NCI-H2029 (cell line): ENCODE data around the gene HSPB7.
"Not testable (repeated sequence)": the region's sequence is repeated elsewhere in the genome, so short reads cannot be mapped to it uniquely, and the experiment has no call there.

Experiments used
- DNase-seq: peaks from one replicate; lab custom pipeline; 2025; lab: John Stamatoyannopoulos, UW

Gene HSPB7

DNA sequence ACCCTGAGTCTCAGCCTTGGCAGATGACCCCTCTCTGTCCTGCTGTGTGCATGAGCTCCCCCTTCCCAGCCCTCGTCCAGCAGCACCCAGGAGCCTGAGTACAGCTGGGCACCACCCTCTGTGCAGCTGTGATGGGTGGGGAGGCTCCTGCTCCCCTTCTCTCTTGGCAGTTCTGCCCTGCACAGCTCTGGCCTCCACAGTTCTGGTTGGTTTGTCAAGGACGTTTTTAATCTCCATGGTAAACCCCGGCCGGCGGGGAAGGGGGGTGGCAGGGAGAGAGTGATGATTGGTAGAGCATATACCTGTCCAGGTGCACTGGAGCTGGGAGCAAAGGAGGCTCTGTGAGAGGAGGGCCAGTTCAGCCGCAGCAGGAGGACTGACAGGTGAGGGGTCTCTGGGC lies 3.8 kb upstream of the HSPB7 start, which contains the start of gene CLCNKA:
CLCNKA (plus strand) TSS at position 356 of the 400 bp plus-strand sequence. CDS start 584 bp downstream, outside the sequence.
- DNase-seq = no peak

DNA sequence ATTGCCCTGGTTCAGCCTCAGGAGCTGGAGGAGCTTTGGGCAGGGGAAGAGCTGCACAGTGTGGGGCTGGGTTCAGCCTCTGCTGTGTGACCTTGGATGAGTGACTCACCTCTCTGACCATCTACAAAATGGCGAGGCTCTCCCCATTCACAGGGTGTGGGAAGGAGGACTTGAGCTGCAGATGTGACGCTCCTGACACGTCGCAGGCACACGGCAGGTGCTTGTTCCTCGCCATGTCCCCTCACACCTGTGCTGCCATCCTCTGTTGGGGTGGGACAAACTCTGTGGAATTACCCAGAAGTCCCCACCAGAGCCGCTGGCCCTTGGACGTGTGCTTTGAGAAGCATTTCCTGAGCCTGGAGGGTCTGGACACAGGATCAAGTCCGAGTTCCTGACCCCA lies 3.0 kb upstream of the HSPB7 start:
- not testable (repeated sequence) for DNase-seq

DNA sequence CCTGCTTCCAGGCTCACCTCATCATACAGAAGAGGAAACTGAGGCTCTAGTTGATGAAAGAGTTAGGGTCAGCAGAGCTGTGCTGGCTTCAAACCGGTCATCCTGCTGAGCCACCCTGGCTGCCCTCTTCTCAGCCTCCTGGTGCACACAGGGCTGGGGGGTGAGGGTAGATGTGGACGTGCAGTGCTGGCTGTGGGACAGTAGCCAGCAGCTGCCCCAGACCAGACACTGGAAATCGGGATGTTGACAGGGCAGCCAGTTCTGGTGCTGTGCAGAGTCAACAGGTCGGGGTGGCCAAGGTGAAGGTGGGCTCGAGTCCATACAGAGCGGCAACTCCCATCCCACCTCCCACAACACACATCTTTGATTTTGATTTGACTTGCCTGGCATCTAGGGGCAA lies 2.5 kb upstream of the HSPB7 start:
- DNase-seq = no peak

DNA sequence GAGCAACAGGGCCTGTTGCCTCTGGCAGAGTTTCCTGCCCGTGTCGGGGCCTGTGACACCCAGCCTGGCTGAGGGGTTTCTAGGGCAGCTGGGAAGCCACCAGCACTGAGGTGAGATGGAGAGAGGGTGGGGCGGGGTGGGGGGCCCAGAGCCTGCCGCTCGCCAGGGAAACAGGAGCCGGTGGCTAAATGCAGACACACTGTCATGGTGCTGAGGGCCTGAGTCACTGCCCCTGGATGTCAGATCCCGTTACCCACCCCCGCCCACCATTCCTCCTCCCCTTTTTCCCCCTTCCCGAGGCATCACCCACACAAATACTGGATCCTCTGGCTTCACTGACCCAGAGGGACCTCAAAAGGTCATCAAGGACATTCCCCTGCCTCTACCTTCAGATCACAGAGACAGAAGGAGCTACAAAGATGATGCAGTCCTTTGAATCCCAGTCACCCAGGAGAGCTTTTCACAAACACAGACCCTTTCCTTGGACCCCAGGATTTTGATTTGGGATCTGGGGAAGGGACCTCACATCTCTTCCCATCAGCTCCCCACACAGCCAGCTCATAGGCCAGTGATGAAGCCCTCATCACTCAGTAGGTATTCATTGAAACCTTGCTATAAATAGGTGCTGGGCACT lies 1.9 kb upstream of the HSPB7 start:
- no peak for DNase-seq

DNA sequence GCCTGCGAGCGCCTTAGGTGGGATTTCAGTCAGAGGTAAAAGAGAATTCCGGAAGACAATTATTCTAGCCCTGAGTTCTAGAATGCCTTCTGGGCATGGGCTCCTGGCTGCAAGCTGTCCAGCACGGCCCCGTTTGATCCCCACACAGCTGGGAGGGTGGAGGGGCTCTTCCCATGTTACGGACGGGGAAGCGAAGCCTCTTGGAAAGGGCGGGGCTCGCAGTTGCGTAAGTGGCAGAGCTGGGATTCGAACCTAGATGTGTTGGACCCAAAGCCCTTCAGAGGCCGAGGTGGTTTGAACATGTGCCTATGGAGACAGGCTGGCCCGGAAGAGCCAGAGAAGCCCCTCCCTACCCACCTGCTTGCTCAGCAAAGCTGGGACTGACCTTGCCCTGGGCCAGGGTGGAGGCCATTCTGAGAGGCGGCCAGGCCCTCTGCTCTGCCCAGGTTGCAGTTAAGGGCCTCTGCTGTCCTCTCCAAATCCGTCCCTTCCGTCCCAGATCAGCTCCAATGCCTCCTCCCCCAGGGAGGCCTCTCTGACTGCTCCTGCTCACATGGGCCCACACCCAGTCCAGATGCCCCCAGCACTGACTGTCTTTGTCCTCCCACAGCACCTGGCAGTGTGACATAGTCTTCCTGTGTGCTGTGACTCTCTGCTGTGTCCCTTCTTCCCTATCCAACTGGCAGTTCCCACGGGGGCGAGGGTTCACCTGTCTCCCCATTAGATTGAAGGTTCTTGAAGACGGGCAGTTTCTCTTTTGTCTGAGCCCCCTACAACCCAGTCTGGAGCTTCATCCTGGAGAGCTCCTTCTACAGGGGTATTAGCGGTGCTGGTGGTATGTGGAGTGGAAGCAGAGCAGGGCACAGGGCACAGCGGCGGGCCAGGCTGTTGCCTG lies 1.2 kb upstream of the HSPB7 start:
- no peak for DNase-seq

DNA sequence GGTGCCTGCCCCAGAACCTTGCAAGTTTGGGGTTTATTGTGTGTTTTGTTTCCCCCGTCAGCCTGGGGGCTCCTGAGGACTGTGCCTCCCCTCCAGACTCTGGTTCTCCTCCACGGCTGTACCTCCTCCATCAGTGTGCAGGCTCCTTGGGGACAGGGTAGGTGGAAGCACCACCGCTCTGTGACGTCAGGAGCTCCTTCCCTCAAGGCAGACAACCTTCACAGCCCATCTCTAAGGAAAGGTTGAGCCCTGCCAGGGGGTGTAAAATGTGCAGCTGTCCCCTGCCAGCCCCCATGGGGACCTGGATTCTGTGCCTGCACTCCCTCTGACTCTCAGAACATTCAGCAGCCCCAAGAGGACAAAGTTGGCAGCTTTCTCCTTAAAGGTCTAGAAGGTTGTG lies 465 bp upstream of the HSPB7 start:
- DNase-seq = no peak

DNA sequence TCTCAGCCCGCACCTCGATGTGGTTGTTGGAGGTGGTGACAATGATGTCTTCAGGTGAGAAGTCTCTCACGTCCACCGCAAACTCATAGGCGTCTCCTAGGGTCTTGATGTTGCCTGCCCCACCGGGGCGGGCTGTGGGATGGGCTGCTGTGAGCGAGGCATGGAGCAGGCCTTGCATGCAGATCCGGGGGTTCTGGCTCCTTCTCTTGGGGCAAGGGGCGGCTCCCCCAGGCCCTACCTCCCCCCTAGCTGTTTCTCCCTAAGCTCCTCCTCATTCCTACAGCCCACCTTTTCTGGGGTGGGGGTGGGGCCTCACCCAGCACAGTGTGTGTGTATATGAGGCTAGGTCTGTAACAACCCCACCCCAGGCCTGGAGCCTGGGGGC lies 775 bp downstream of the HSPB7 start:
- no peak for DNase-seq

DNA sequence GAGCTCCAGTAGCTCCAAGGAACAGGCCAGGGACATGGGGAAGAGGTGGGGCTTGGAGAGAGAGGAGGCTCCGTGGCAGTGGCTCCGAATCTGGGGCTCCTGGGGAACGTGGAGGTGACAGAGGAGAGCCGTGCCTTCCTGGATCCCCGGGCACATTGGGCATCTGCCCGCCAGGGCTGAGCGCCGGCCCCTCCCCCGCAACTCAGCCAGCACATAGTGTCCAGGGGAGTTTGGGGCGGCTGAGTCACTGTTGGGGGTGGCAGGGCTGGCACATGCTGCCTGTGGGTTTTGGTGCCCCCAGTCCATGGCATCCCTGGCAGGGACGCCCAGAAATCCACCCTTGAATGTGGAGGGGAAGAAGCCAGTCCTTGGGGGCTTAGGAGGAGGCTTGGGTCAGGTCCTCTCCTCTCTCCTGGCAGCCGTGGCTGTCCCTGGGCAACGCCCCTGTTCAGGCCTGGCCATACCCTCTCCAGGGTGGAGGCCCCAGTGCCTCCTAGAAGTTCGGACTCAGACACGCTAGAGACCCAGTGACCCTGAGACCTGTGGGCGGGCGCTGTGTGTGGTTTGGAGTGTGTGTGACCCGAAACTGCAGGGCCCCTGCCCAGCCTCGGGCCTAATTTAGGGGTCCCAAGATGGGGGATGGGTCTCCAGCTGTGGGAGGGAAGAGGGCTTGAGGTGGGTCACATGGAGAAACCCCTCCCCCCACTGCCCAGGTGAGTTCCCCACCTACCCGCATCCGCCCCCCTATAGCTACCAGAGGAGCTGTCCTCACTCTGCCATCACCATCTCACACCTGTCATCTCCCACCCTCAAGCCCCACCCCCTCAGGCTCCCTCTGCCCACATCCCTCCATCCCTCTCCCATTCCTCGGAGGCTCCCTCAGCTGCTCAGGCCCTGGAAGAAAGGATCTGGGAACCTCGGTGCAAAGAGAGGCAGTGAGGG lies 1.6 kb downstream of the HSPB7 start:
- DNase-seq = no peak

DNA sequence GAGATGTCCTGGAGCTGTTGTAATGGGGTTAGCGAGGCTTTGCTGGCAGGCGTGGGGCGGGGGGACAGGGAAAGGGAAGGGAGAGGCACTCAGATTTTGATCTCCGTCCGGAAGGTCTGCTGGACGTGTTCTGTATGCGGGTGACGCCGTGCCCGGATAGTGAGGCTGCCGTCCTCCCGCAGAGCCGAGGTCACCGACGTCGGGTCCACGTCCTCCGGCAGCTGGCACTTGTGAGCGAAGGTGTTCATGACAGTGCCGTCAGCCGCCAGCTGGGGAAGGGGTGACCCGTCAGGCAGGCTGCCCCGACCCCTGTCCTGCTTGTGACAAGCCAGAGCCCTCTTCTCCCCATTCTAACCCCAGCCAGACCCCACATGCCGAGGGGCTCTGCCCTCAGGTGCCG lies 2.4 kb downstream of the HSPB7 start:
- DNase-seq = no peak

DNA sequence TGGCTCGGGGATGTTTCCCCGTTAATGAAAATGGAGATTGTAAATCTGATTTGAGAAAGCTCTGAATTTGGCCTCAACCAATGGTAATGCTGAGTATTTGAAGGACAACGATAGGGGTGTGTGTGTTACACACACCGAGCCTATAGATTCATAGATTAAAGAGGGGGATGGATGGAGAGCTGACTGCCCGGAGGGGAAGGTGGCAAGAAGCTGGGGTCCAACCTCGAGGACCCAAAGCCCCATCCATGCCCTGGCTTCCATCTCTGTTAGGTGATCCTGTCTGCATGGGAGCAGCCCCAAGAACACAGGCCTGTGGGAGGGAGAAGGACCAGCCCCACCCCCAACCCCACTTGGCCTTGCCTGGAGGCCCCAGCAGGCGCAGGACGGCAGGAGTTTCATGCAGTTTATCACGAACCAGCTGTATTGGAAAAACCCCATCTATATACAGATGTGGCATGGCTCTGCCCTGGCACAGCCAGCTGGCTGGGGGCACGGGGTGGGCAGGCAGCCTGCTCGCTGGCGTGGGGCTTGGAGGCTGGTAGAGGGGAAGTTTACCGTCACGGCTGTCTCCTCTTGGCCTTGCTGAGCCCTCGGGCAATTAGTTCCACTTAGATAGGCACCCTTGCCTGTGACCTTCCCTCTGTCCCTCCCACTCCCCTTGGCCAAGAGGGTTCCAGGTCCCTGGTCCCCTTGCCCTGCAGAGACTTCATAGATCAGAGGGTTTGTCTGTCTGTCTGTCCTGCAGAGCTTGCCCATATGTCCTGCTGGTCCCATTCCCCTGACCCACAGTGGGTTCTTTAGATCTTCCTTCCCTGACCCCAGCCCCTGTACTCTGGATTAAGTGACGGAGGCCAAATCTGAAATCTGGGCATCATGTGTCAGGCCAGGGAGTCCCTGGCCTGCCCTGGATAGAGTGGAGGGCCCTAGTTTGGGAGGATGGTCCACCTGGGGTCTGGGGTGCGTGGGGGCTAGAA lies 3.0 kb downstream of the HSPB7 start:
- DNase-seq = no peak

DNA sequence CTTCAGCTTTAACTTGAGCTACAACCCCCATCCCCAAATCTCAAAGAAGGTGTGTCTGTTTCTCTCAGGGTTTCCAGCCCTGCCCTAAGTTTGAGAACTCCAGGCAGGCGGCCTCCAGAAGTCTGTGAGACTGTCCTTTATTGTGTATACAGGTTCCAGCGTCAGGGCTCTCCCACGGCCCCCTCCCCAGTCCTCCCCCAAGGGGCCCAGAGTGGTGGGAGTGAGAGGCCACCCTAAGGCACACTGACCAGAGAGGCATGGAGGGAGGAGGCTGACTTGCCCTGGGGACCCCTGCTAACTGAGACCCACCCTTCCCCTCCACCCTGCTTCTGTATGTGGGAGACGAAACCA lies 4.0 kb downstream of the HSPB7 start:
- no peak for DNase-seq

DNA sequence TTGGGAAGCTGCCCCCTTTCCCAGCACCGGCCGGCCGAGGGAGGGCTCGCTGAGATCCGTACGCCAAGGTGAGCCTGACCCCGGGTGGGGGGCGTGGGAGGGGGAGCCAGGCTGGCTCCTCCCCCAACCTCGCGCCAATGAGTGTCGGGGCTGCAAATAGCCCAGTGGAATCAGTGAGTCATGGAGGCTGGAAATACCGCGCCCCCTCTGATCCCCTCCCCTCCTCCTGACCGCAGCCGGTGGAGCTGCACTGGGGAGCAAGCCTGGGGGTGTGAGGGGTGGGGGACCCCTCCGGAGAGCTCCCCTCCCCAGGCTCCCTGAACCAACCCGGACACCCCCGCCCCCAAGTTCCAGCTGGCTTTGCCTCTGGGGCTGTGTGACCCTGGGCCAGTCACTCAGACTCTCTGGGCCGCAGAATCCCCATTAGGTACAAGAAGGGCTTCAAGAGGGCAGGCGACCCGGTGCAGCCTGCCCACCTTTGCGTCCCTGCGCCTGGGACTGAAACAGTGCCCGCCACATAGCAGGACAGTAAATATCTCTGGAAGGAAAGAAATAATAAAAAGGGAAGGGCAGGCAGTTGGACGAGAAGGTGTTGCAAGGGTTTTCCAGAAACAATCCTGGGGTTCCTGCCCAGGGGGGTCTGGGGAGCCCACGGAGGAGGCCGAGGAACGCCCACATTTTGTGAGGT lies 4.5 kb downstream of the HSPB7 start:
- DNase-seq = no peak

DNA sequence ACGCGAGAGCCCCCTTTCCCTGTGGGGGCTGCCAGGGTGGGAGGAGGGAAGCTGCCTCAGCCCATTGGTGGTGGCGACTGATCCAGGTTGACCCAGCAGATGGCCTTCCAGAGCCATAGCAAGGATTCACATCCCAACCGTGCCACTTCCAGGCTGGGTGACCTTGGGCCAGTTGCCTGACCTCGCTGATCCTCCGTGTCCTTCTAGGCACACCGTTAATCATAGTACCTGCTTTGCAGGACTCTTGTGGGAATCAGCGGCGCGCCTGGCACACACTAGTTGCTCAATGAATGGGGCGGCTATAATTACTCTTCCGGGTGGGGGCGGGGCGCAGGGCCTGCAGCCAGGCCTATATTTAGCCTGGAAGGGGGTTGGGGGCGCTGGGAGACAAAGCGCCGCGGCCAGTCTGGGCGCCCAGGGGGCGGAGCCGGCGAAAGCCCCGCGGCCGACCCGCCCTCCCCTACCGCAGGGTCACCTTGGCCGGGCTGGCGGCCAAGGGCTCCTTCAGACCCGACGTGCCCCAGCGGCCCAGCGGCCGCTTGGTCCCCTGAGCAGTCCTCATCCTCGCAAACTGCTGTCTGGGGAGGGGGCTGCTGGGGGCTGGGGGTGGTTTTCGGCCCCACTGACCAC lies 5.1 kb downstream of the HSPB7 start:
- DNase-seq = peak; percentile 72

DNA sequence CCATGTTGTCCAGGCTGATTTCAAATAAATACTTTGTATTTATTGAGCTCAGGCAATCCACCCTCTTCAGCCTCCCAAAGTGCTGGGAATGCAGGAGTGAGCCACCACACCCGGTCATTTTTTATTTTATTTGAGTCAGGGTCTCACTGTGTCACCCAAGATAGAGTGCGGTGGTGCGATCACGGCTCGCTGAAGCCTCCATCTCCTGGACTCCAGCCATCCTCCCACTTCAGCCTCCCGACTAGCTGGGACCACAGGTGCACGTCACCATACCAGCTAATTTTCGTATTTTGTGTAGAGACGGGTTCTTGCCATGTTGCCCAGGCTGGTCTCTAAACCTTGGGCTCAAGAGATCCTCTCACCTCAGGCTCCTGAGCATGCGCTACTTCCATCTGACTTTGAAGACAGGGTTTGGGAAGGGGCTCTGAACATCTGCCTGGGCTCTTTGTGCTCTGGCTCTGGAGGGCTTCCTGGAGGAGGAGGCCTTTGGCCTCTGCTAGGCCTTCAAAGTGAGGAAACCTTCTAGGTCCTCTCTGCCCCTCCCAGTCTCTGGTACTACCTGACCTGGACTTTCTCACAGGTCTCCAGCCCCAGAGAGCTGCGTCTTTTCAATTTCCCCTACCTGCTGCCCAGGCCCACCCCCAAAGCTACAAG lies 5.8 kb downstream of the HSPB7 start:
- no peak for DNase-seq

DNA sequence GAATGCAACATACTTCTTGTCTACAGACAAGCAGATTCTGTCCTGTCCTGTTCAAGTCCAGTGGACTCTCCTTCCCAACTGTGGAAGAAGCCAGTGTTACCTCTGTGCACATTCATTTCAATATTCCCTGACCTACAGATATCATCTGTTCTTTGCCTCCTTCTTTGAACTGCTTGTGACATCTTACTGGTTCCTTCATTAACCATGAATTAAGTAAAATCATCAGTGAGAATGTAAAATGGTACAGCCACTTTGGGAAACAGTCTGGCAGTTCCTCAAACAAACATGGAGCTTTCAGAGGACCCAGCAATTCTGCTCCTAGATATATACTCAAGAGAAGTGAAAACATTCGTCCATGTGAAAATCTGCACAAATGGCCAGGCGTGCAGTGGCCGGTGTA lies 7.0 kb downstream of the HSPB7 start:
- DNase-seq = no peak

DNA sequence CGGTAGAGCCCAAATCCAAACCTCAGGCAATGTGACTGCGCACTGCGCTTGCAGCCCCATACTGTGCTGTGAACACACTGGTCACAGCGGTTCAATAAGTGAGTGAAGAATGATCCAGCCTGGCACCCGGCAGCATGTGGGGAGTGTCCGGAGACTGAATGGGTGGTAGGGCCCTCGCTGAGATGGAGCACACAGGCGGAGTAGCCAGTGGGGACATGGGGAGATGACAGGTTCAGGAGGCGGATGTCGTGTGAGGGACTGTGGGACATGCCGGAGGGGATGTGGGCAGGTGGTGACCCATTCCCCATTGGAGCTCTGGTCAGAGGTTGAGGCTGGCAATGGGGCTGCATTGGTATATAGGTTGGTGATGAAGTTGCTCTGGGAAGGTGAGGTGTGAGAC lies 8.2 kb downstream of the HSPB7 start:
- DNase-seq = no peak

DNA sequence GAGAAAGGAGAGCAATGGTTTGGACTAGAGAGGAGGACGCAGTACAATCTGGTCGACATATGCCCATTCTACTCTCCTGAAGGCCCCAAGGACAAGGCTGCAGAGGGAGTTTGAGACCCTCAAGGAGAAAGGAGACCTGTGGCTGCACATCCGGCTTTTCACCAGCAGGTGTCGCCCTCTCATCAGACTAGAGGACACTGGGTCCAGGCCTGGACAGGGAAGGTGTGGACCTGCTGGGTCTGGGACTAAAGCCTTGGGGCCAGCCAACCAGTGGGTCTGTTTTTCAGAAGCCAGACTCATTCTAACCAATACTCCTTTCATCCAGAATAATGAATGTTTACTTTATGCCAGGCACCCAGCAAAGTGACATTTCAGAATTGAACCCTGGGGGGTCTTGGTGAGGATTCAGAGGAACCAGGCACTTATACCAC lies 8.8 kb downstream of the HSPB7 start:
- peak; percentile 32 for DNase-seq

DNA sequence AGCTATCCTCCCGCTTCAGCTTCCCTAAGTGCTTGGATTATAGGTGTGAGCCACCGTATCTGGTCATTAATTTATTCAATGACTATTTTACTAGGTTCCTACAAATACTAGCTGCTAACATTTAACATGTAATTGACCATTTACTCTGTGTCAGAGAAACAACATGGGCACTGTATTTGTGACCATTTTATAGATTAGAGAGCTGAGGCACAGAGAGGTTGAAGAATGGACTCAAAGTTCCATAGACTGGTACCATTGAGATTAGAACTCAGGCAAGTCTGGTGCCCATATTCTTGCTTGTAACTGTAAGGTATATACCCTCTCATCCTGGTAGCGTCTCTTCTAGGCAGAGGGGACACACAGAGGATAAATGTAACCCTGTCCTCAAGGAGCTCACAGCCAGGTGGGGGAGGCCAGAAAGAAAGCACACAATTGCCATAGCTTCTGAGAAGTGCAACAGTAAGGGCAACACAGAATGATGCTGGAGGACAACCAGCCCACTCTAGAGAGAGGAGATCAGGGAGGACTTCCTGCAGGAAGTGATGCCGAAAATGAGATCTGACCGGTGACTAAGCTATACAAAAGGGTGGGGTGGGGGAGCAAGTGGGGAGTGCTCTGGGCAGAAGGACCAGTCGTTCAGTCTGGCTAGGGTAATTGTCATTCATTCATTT lies 10.0 kb downstream of the HSPB7 start:
- DNase-seq = no peak
